Breast epithelium (tissue), 3 donors: ENCODE data around the gene TTC28.

Source experiments
- CTCF ChIP-seq, 3 donors: fragments of 450-650 bp; IDR thresholded peaks; one replicate each; pipeline ENCODE4 v1.5.1; 2016 to 2017; ENCODE audit warnings: antibody characterized with exemption in 3 of 3, mild to moderate bottlenecking in 3 of 3, moderate library complexity in 3 of 3
- POLR2AphosphoS5 ChIP-seq, 3 donors: sonication (generic); formaldehyde crosslinking; IDR thresholded peaks; one replicate each; pipeline ENCODE4 v1.6.1; 2017; ENCODE audit warnings: antibody characterized with exemption in 3 of 3

DNA sequence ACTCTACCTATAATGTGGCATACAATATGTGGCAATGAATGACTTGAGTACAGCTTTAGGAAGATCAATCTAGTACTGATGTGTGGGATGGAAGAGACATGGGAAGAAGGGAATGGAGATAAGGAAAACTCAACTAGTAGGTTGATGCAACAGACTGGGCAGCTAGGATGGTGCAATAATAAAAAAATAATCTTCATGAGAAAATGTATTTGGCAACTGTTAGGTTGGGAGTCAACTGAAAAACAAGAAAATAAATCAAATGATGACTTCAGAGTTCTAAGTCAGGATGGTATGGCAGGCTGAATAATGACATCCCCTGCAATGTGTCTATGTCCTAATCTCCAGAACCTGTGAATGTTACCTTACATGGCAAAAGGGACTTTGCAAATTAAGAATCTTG, 523.8 kb downstream of the TTC28 start:
- TF ChIP-seq CTCF (IDR thresholded peaks at IDR 0.05) = no peak
- TF ChIP-seq POLR2AphosphoS5 (IDR thresholded peaks at IDR 0.05) = no peak
